IgD-negative memory B cell (primary cell): ENCODE measurements around the gene EYS. TPM values are rescaled to one million over a fixed set of nuclear protein-coding genes. Genes with fewer than 3 reads are reported as not detected.

Experiments
- H3K27ac Mint-ChIP-seq, 3 donors: one replicate each; pipeline ENCODE4 v1.8.0; 2020 to 2022; ENCODE audit warnings: mild to moderate bottlenecking in 3 of 3, mixed read lengths in 3 of 3, moderate library complexity in 1 of 3
- H3K27me3 Mint-ChIP-seq: one replicate; pipeline ENCODE4 v1.8.0; 2021; ENCODE audit warnings: mixed read lengths
- H3K36me3 Mint-ChIP-seq: one replicate; pipeline ENCODE4 v1.8.0; 2020; ENCODE audit warnings: mild to moderate bottlenecking, mixed read lengths
- H3K4me1 Mint-ChIP-seq, 3 donors: one replicate each; pipeline ENCODE4 v1.8.0; 2020 to 2022; ENCODE audit warnings: mixed read lengths in 3 of 3, mild to moderate bottlenecking in 1 of 3
- H3K4me3 Mint-ChIP-seq, 4 donors: one replicate each; pipeline ENCODE4 v1.8.0; 2020 to 2022; ENCODE audit warnings: mild to moderate bottlenecking in 4 of 4, mixed read lengths in 4 of 4, moderate library complexity in 3 of 4
- H3K9me3 Mint-ChIP-seq, 3 donors: one replicate each; pipeline ENCODE4 v1.8.0; 2020 to 2021; ENCODE audit warnings: mixed read lengths in 3 of 3, mild to moderate bottlenecking in 1 of 3
- polyA plus RNA-seq: library from polyadenylated mRNA; unstranded; fragments of 300-500 nt; fragmentation: Illumina TruSeq; gene quantifications from one replicate; pipeline ENCODE4 v1.2.3, GENCODE V29; 2021

EYS gene
- polyA plus RNA-seq, 1 donor from 2014 or later: 0.04 TPM

- no peaks in the 10 kb centered on the region for H3K4me1 Mint-ChIP-seq
- no peak overlapping the region for H3K4me3 Mint-ChIP-seq
- no peak overlapping the region for H3K27ac Mint-ChIP-seq
- H3K9me3 Mint-ChIP-seq: peaks cover 0 to 8% (median 0%) of the 10 kb centered on the region in 3 donors
- H3K27me3 Mint-ChIP-seq: no peaks in the 10 kb centered on the region
- no peaks in the 10 kb centered on the region for H3K36me3 Mint-ChIP-seq
These were observed 1278.8 kb downstream of the EYS start for GRCh38 chr6:64428186-64428585.

GRCh38 chr6:64415926-64416325, 1291.1 kb downstream of the EYS start:
- Mint-ChIP-seq H3K27me3 (no peaks in the 10 kb centered on the region), H3K9me3 (peaks cover 0 to 11% (median 4%) of the 10 kb centered on the region in 3 donors), H3K36me3 (no peaks in the 10 kb centered on the region), H3K4me1 (no peaks in the 10 kb centered on the region), H3K4me3 (no peak overlapping the region), H3K27ac (no peak overlapping the region)

- no peak overlapping the region for H3K4me3 Mint-ChIP-seq
- peaks cover 0 to 2% (median 0%) of the 10 kb centered on the region in 3 donors for H3K9me3 Mint-ChIP-seq
- H3K27ac Mint-ChIP-seq: no peak overlapping the region
- no peaks in the 10 kb centered on the region for H3K27me3 Mint-ChIP-seq
- no peaks in the 10 kb centered on the region for H3K4me1 Mint-ChIP-seq
- no peaks in the 10 kb centered on the region for H3K36me3 Mint-ChIP-seq
These were observed 1295.8 kb downstream of the EYS start for GRCh38 chr6:64411226-64411625.

GRCh38 chr6:64409948-64410347, 1297.1 kb downstream of the EYS start:
- Mint-ChIP-seq H3K27ac (no peak overlapping the region), H3K9me3 (peaks cover 0 to 2% (median 0%) of the 10 kb centered on the region in 3 donors), H3K4me1 (no peaks in the 10 kb centered on the region), H3K27me3 (no peaks in the 10 kb centered on the region), H3K36me3 (no peaks in the 10 kb centered on the region), H3K4me3 (no peak overlapping the region)

- Mint-ChIP-seq H3K4me1 (no peaks in the 10 kb centered on the region), H3K9me3 (peaks cover 0 to 4% (median 2%) of the 10 kb centered on the region in 3 donors), H3K27me3 (no peaks in the 10 kb centered on the region), H3K4me3 (no peak overlapping the region), H3K27ac (no peak overlapping the region), H3K36me3 (no peaks in the 10 kb centered on the region)
These were observed 1302.6 kb downstream of the EYS start for GRCh38 chr6:64404396-64404795.

- H3K27ac Mint-ChIP-seq: no peak overlapping the region
- no peak overlapping the region for H3K4me3 Mint-ChIP-seq
- H3K27me3 Mint-ChIP-seq: no peaks in the 10 kb centered on the region
- no peaks in the 10 kb centered on the region for H3K4me1 Mint-ChIP-seq
- no peaks in the 10 kb centered on the region for H3K36me3 Mint-ChIP-seq
- H3K9me3 Mint-ChIP-seq: peaks cover 0 to 2% (median 0%) of the 10 kb centered on the region in 3 donors
These were observed 1323.7 kb downstream of the EYS start for GRCh38 chr6:64383277-64383676.

GRCh38 chr6:64376394-64376793, 1330.6 kb downstream of the EYS start:
- Mint-ChIP-seq H3K4me3 (no peak overlapping the region), H3K4me1 (no peaks in the 10 kb centered on the region), H3K27ac (no peak overlapping the region), H3K9me3 (peaks cover 5 to 7% (median 5%) of the 10 kb centered on the region in 3 donors), H3K27me3 (no peaks in the 10 kb centered on the region), H3K36me3 (no peaks in the 10 kb centered on the region)

- Mint-ChIP-seq H3K9me3 (peaks cover 0 to 10% (median 5%) of the 10 kb centered on the region in 3 donors), H3K4me3 (no peak overlapping the region), H3K4me1 (no peaks in the 10 kb centered on the region), H3K27ac (no peak overlapping the region), H3K36me3 (no peaks in the 10 kb centered on the region), H3K27me3 (no peaks in the 10 kb centered on the region)
These were observed 1349.6 kb downstream of the EYS start for GRCh38 chr6:64357430-64357829.

GRCh38 chr6:64347411-64347810, 1359.6 kb downstream of the EYS start:
- Mint-ChIP-seq H3K9me3 (peaks cover 0 to 4% (median 3%) of the 10 kb centered on the region in 3 donors), H3K4me1 (no peaks in the 10 kb centered on the region), H3K36me3 (no peaks in the 10 kb centered on the region), H3K27me3 (no peaks in the 10 kb centered on the region), H3K4me3 (no peak overlapping the region), H3K27ac (no peak overlapping the region)

- H3K4me3 Mint-ChIP-seq: no peak overlapping the region
- no peaks in the 10 kb centered on the region for H3K27me3 Mint-ChIP-seq
- peaks cover 0 to 7% (median 0%) of the 10 kb centered on the region in 3 donors for H3K9me3 Mint-ChIP-seq
- no peak overlapping the region for H3K27ac Mint-ChIP-seq
- no peaks in the 10 kb centered on the region for H3K36me3 Mint-ChIP-seq
- no peaks in the 10 kb centered on the region for H3K4me1 Mint-ChIP-seq
These were observed 1371.8 kb downstream of the EYS start for GRCh38 chr6:64335195-64335594.

GRCh38 chr6:64334636-64335035, 1372.4 kb downstream of the EYS start:
- Mint-ChIP-seq H3K27ac (no peak overlapping the region), H3K4me3 (no peak overlapping the region), H3K9me3 (peaks cover 0 to 6% (median 0%) of the 10 kb centered on the region in 3 donors), H3K36me3 (no peaks in the 10 kb centered on the region), H3K27me3 (no peaks in the 10 kb centered on the region), H3K4me1 (no peaks in the 10 kb centered on the region)

- Mint-ChIP-seq H3K27me3 (no peaks in the 10 kb centered on the region), H3K27ac (no peak overlapping the region), H3K4me3 (no peak overlapping the region), H3K9me3 (peaks cover 0 to 4% (median 3%) of the 10 kb centered on the region in 3 donors), H3K36me3 (no peaks in the 10 kb centered on the region), H3K4me1 (no peaks in the 10 kb centered on the region)
These were observed 1376.2 kb downstream of the EYS start for GRCh38 chr6:64330694-64331307.

- H3K4me3 Mint-ChIP-seq: no peak overlapping the region
- H3K27me3 Mint-ChIP-seq: no peaks in the 10 kb centered on the region
- H3K36me3 Mint-ChIP-seq: no peaks in the 10 kb centered on the region
- H3K27ac Mint-ChIP-seq: no peak overlapping the region
- H3K9me3 Mint-ChIP-seq: peaks cover 2 to 4% (median 3%) of the 10 kb centered on the region in 3 donors
- H3K4me1 Mint-ChIP-seq: no peaks in the 10 kb centered on the region
These were observed 1380.1 kb downstream of the EYS start for GRCh38 chr6:64326939-64327338.

- H3K36me3 Mint-ChIP-seq: no peaks in the 10 kb centered on the region
- H3K4me1 Mint-ChIP-seq: no peaks in the 10 kb centered on the region
- no peaks in the 10 kb centered on the region for H3K27me3 Mint-ChIP-seq
- H3K27ac Mint-ChIP-seq: no peak overlapping the region
- H3K9me3 Mint-ChIP-seq: peaks cover 0 to 3% (median 2%) of the 10 kb centered on the region in 3 donors
- H3K4me3 Mint-ChIP-seq: no peak overlapping the region
These were observed 1381.9 kb downstream of the EYS start for GRCh38 chr6:64325093-64325492.

- Mint-ChIP-seq H3K27me3 (no peaks in the 10 kb centered on the region), H3K27ac (no peak overlapping the region), H3K4me1 (peaks cover 0 to 2% (median 0%) of the 10 kb centered on the region in 3 donors), H3K4me3 (no peak overlapping the region), H3K36me3 (no peaks in the 10 kb centered on the region), H3K9me3 (peaks cover 0 to 8% (median 7%) of the 10 kb centered on the region in 3 donors)
These were observed 1396.8 kb downstream of the EYS start for GRCh38 chr6:64310214-64310613.
